PC-3 (cell line): ENCODE measurements around the gene C5. TPM values are rescaled to one million over a fixed set of nuclear protein-coding genes. Genes with fewer than 3 reads are reported as not detected.

ENCODE experiments used
- ATAC-seq: fragments of 200-7000 bp; cut with Tn5 transposase; 2 replicates; pipeline ENCODE4 v1.9.1; 2020; ENCODE audit warnings: mild to moderate bottlenecking, moderate library complexity
- BruUV-seq: library from RNA; stranded (reverse); fragments of 400-500 nt; replicated peaks from 2 replicates; lab custom pipeline; 2021; lab: Mats Ljungman, UMichigan
- CTCF ChIA-PET: fragments of 300-600 bp; sonication (Branson Sonifier 250); formaldehyde crosslinking; loops from one replicate; lab custom pipeline; 2022; ENCODE audit warnings: antibody characterized with exemption; lab: Charles Lee
- POLR2A ChIA-PET: fragments of 300-600 bp; sonication (Branson Sonifier 250); formaldehyde crosslinking; loops from one replicate; lab custom pipeline; 2022; ENCODE audit warnings: antibody characterized with exemption; ENCODE audit not compliant: unreplicated experiment; lab: Charles Lee
- DNase-seq: peaks from one replicate; pipeline ENCODE4 v3.0.0-alpha.2; 2015
- H2AFZ ChIP-seq: fragments of 300-600 bp; sonication (generic); 2 replicates; pipeline ENCODE4 v1.6.0; 2016; ENCODE audit warnings: antibody characterized with exemption, low read length
- H3F3A ChIP-seq: fragments of 300-600 bp; sonication (generic); one replicate; pipeline ENCODE4 v1.6.0; 2017; ENCODE audit warnings: antibody characterized with exemption, low read length, control low read depth, mild to moderate bottlenecking; ENCODE audit not compliant: unreplicated experiment
- H3K27ac ChIP-seq: fragments of 300-600 bp; sonication (generic); 2 replicates; pipeline ENCODE4 v1.5.1; 2016; ENCODE audit warnings: mild to moderate bottlenecking, low read length
- H3K27me3 ChIP-seq: fragments of 300-600 bp; sonication (generic); 2 replicates; pipeline ENCODE4 v1.6.1; 2016; ENCODE audit warnings: low read length, mixed read lengths
- H3K36me3 ChIP-seq: fragments of 300-600 bp; sonication (generic); 2 replicates; pipeline ENCODE4 v1.6.1; 2016; ENCODE audit warnings: low read depth, mixed run types, low read length, mixed read lengths
- H3K4me1 ChIP-seq: fragments of 300-600 bp; sonication (generic); 2 replicates; pipeline ENCODE4 v1.5.1; 2016; ENCODE audit warnings: low read length; ENCODE audit not compliant: insufficient read depth
- H3K4me2 ChIP-seq: fragments of 300-600 bp; sonication (generic); 2 replicates; pipeline ENCODE4 v1.6.0; 2016; ENCODE audit warnings: low read length
- H3K4me3 ChIP-seq: fragments of 300-600 bp; sonication (generic); 2 replicates; pipeline ENCODE4 v1.5.1; 2016; ENCODE audit warnings: mild to moderate bottlenecking, low read length, mixed read lengths
- H3K79me2 ChIP-seq: fragments of 300-600 bp; sonication (generic); 2 replicates; pipeline ENCODE4 v1.6.1; 2017; ENCODE audit warnings: low read length, mixed read lengths
- H3K9ac ChIP-seq: fragments of 300-600 bp; sonication (generic); 2 replicates; pipeline ENCODE4 v1.6.0; 2016; ENCODE audit warnings: mild to moderate bottlenecking, low read length
- H3K9me2 ChIP-seq: fragments of 300-600 bp; sonication (generic); replicated peaks from 2 replicates; pipeline ENCODE4 v1.6.1; 2016; ENCODE audit warnings: mixed run types, low read length, mixed read lengths
- H3K9me3 ChIP-seq: fragments of 300-600 bp; sonication (generic); 2 replicates; pipeline ENCODE4 v1.6.1; 2016; ENCODE audit warnings: low read length, mixed read lengths
- H4K20me1 ChIP-seq: fragments of 300-600 bp; sonication (generic); 2 replicates; pipeline ENCODE4 v1.6.1; 2016; ENCODE audit warnings: low read length, mixed read lengths
- EZH2 ChIP-seq: fragments of 300-600 bp; sonication (generic); IDR thresholded peaks from one replicate; pipeline ENCODE4 v1.6.1; 2017; ENCODE audit warnings: antibody characterized with exemption, mild to moderate bottlenecking, low read length; ENCODE audit not compliant: unreplicated experiment
- EZH2phosphoT487 ChIP-seq: fragments of 300-600 bp; sonication (generic); IDR thresholded peaks from 2 replicates; pipeline ENCODE4 v1.6.1; 2018; ENCODE audit warnings: mild to moderate bottlenecking, antibody characterized with exemption, low read length, borderline replicate concordance
- intact Hi-C: fragments of 100-400 bp; cut with micrococcal nuclease; formaldehyde crosslinking; loops from 2 replicates; pipeline ENCODE4 v1.9.0; 2023
- total RNA-seq: library from RNA; depleted of rRNA; stranded (reverse); fragments of >200 nt; gene quantifications from 2 replicates; pipeline ENCODE4 v1.2.3, GENCODE V29; 2014
- TF ChIP-seq, protein P1 (sequence below): fragments of 300-600 bp; sonication (generic); conservative IDR thresholded peaks from 2 replicates; pipeline ENCODE4 v1.5.1; 2017; ENCODE audit warnings: antibody characterized with exemption, low read depth, mild to moderate bottlenecking, low read length

The C5 gene
- total RNA-seq, 1 experiment from 2014 or later: 2.9 TPM

DNA sequence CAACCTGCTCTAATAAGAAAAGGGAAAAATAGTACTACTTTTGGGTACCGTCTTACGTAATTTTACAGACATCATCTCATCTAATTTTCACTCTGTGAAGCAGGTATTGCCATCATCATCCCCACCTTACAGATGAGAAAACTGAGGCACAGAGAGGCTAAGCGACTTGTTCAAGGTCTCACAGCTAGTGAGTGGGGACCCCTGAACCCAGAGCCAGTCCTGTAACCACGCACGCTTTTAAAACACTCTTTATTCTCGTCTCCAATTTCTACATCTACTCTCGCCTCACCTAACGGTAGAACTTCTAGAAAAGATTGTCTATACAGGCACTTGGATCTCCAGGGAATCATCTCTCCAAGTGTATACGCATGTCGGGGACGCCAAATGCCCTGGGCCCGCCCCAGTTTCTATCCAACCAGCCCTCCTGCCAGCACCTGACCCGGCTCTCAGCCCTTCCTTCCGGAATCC lies 122.0 kb downstream of the C5 start:
- H3F3A ChIP-seq: no peaks in the 10 kb centered on the region
- H3K9me2 ChIP-seq: no peaks in the 10 kb centered on the region
- H3K27ac ChIP-seq: no peak overlapping the region
- DNase-seq (no peak), ATAC-seq (no peak)
- no peaks in the 10 kb centered on the region for H3K9me3 ChIP-seq
- no peaks in the 10 kb centered on the region for H3K79me2 ChIP-seq
- H3K36me3 ChIP-seq: no peaks in the 10 kb centered on the region
- no peaks in the 10 kb centered on the region for H4K20me1 ChIP-seq
- H2AFZ ChIP-seq: no peak overlapping the region
- TF ChIP-seq EZH2: no peak
- TF ChIP-seq, protein P1, sequence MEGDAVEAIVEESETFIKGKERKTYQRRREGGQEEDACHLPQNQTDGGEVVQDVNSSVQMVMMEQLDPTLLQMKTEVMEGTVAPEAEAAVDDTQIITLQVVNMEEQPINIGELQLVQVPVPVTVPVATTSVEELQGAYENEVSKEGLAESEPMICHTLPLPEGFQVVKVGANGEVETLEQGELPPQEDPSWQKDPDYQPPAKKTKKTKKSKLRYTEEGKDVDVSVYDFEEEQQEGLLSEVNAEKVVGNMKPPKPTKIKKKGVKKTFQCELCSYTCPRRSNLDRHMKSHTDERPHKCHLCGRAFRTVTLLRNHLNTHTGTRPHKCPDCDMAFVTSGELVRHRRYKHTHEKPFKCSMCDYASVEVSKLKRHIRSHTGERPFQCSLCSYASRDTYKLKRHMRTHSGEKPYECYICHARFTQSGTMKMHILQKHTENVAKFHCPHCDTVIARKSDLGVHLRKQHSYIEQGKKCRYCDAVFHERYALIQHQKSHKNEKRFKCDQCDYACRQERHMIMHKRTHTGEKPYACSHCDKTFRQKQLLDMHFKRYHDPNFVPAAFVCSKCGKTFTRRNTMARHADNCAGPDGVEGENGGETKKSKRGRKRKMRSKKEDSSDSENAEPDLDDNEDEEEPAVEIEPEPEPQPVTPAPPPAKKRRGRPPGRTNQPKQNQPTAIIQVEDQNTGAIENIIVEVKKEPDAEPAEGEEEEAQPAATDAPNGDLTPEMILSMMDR: no peak
- TF ChIP-seq EZH2phosphoT487: no peak
- BruUV-seq: no TSS peak
- intact Hi-C loops: no loop called here
- H3K4me2 ChIP-seq: no peak overlapping the region
- H3K4me1 ChIP-seq: peaks cover 12% of the 10 kb centered on the region; the same call in 1 of the 2 replicates
- no peaks in the 10 kb centered on the region for H3K27me3 ChIP-seq
- H3K4me3 ChIP-seq: no peak overlapping the region
- no peak overlapping the region for H3K9ac ChIP-seq
- CTCF ChIA-PET: no interaction called here
- POLR2A ChIA-PET: no interaction called here

DNA sequence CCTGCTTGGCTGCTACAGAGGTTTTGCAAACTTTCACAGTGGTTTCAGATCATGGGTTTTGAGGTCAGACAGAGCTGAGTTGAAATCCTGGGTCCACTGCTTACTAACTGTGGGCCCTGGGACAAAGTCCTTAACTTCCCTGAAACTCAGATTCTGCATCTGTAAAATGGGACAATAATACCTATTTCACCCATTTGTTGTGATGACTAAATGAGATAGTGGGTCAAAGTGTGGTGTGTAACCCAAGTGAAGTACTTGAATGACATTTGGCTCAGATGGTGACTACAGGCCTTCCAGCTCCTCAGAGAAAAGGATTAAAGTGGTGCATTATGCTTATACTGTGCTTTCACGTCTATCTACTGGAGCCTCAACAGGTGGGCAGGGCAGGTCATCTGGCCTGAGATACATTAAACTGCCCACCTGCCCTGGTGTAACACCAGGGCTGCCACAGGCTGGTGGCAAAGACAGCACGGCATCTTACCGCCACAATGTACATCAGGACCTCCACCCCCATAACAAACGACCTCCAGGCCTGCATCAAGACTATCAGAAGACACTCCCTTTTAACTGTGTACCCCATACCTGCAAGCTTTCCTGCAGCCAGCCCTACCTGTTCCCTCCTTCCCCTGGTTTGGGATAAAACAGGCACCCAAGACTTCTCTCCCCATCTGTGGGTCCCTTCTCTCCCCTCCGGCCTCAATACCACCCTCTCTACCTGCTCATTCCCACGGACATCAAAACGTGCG lies 122.6 kb downstream of the C5 start:
- POLR2A ChIA-PET: no interaction called here
- BruUV-seq: no TSS peak

More for the DNA sequence above, 122.6 kb downstream of the C5 start:
- ATAC-seq (no peak), DNase-seq (no peak)
- Histone ChIP-seq H3K9ac (no peak overlapping the region), H3K36me3 (no peaks in the 10 kb centered on the region), H3K4me2 (no peak overlapping the region), H3K4me1 (peaks cover 12% of the 10 kb centered on the region; the same call in 1 of the 2 replicates), H2AFZ (no peak overlapping the region), H3F3A (no peaks in the 10 kb centered on the region), H3K27me3 (no peaks in the 10 kb centered on the region), H3K27ac (no peak overlapping the region), H4K20me1 (no peaks in the 10 kb centered on the region), H3K4me3 (no peak overlapping the region), H3K9me3 (no peaks in the 10 kb centered on the region), H3K9me2 (no peaks in the 10 kb centered on the region), H3K79me2 (no peaks in the 10 kb centered on the region)
- intact Hi-C loops: no loop called here
- TF ChIP-seq, protein P1: no peak
- no peak for TF ChIP-seq EZH2
- CTCF ChIA-PET: no interaction called here
